GM21576 (cell line): ENCODE data around the gene ICAM4.
"Not testable (repeated sequence)": the region's sequence is repeated elsewhere in the genome, so short reads cannot be mapped to it uniquely, and the experiment has no call there.

Source experiments
- ATAC-seq: cut with Tn5 transposase; IDR thresholded peaks from one replicate; pipeline ENCODE4 v1.9.1; 2021; ENCODE audit warnings: mild to moderate bottlenecking, moderate library complexity; ENCODE audit not compliant: unreplicated experiment

Gene ICAM4

GRCh38 chr19:10286803-10287737 is at the start of gene ICAM4:
Gene ICAM4 (plus strand): TSS chr19:10286955. CDS start chr19:10287013, 58 bp downstream.
- ATAC-seq, result no peak

DNA sequence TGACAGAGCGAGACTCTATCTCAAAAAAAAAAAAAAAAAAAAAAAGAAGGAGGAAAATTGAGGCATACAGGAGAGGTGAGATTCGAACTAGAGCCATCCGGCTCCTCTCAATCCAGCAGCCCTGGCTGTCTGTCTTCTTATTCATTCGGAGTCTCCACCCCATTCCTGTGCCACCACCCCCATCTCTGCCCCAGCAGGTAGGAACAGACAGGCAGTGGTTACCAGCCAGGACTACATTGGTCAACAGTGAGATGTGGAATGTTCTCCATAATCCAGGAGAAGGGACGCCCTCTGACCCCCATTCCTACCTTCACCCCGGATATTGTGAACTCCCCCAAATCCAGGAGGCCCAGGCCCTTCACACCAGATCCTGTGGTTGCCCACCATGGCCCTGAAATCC is 49.1 kb upstream of the ICAM4 start:
- no peak for ATAC-seq

DNA sequence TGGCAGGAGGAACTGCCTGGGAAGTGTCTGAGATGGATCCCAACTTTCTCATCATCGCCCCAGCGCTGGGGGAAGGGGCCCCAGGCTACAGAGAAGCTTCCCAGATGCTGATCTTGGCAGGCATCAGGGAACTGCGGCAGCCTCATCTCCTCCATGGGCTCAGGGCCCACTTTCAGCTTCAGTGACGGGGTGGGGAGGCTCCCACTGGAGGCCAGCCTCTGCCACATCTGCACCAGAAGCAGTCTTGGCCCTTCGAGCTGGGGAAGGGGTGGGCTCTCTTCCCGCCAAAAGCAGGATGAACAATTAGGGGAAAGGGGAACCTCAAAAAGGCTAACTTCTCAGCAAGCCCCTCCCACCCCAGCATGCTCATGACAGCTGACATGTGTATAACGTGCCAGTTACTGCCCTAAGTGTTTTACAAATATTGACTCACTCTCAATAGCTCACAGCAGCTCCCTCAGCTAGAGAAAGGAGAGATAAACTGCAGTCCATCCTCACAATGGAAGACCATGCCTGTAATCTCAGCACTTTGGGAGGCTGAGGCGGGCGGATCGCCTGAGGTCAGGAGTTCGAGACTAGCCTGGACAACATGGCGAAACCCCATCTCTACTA is 48.5 kb upstream of the ICAM4 start:
- no peak for ATAC-seq

- not testable (repeated sequence) for ATAC-seq
Measured at GRCh38 chr19:10241826-10242449, 44.8 kb upstream of the ICAM4 start.

GRCh38 chr19:10243606-10244005 is 43.1 kb upstream of the ICAM4 start:
- ATAC-seq, result no peak

DNA sequence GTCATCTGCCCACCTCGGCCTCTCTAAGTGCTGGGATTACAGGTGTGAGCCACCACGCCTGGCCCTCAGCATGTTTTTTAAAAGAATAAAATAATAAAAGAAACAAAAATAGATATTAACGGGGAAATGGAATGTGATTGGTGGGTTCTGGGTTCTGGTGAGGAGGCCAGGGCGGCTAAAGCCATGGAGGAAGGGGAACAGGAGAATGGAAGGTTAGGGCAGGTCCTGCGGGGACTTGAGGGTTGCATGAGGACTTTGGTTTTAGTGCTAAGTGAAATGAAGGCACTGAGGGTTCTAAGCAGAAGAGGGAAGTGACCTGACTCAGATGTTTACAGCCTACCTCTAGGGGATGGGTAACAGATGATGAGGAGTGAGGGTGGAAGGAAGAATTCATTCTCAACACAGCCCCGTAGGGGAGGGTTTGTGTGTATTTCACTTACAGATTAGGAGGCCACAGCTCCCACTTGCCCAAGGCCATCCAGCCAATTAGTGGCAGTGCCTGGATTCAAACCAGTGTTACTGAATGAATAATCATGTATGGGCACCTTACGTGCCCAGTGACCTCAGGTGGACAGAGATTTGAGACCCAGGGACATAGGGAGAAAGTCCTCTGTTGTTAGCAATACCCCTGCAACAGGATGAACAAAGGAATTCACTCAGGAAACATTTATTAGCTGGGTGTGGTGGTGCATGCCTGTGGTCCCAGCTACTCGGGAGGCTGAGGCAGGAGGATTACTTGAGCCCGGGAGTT is 41.4 kb upstream of the ICAM4 start:
- no peak for ATAC-seq

- no peak for ATAC-seq
Measured at GRCh38 chr19:10246511-10246910, 40.2 kb upstream of the ICAM4 start.

- ATAC-seq, result peak; percentile 85
Measured at GRCh38 chr19:10251792-10252694, 34.7 kb upstream of the ICAM4 start, which contains the start of gene MRPL4. Gene MRPL4 (plus strand): TSS chr19:10252214. CDS start chr19:10252254, 40 bp downstream.

- ATAC-seq, result no peak
Measured at GRCh38 chr19:10252707-10253106, 34.0 kb upstream of the ICAM4 start.

- no peak for ATAC-seq
Measured at GRCh38 chr19:10254244-10254643, 32.5 kb upstream of the ICAM4 start.

GRCh38 chr19:10255358-10255757 is 31.4 kb upstream of the ICAM4 start:
- no peak for ATAC-seq

DNA sequence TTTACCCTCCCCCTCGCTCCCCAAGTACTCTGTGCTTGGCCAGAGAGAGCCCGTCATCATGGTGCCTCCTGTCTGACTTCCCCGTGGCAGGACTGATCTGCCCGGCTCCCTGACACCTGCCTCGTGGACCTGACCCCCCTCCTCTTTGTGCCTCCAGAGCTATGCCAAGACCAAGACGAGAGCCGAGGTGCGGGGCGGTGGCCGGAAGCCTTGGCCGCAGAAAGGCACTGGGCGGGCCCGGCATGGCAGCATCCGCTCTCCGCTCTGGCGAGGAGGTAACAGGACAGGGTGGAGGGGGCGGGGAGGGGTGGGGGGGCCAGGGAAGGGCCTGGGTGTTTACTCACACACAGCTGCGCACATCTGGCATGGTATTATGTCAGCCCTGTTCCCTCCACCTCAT is 30.2 kb upstream of the ICAM4 start:
- ATAC-seq, result no peak

- ATAC-seq, result no peak
Measured at GRCh38 chr19:10256970-10257615, 29.7 kb upstream of the ICAM4 start.

DNA sequence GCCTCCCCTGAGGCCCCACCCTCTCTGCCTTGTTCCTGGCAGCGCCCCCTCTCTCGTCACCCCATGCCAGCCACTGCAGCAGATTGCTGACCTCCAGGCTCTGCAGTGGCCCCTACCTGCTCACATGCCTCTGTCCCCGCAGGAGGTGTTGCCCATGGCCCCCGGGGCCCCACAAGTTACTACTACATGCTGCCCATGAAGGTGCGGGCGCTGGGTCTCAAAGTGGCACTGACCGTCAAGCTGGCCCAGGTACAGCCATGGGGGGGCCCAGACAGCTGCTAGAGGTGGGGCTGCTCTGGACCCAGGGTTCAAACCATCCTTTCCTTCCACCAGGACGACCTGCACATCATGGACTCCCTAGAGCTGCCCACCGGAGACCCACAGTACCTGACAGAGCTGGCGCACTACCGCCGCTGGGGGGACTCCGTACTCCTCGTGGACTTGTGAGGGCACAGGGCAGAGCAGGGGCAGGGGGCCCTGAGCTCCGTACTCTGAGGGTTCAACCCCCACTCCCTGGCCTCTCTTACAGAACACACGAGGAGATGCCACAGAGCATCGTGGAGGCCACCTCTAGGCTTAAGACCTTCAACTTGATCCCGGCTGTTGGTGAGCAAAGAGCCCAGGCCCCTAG is 28.6 kb upstream of the ICAM4 start:
- ATAC-seq, result no peak

- no peak for ATAC-seq
Measured at GRCh38 chr19:10259162-10259905, 27.4 kb upstream of the ICAM4 start.

- no peak for ATAC-seq
Measured at GRCh38 chr19:10260141-10260584, 26.6 kb upstream of the ICAM4 start.

GRCh38 chr19:10262771-10263170 is 24.0 kb upstream of the ICAM4 start:
- ATAC-seq, result no peak

DNA sequence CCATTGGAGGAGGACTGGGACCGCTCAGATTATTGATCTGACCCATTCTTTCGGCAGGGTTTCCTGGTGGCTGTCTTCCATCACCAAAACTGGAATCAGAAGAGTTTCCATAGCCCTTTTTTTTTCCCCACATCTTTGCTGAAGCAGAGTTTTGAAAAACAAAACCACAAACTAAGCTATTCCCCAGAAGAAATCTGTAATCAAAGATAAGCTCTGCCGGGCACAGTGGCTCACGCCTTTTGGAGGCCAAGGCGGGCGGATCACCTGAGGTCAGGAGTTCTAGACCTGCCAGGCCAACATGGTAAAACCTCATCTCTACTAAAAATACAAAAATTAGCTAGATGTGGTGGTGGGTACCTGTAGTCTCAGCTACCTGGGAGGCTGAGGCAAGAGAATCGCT is 20.0 kb upstream of the ICAM4 start:
- no peak for ATAC-seq
